Measurements from ENCODE around the gene TIAM1.

Gene TIAM1

GRCh38 chr21:31261759-31262158, 82.3 kb downstream of the TIAM1 start:
- Histone ChIP-seq H3K27me3 (replicated peaks; ENCODE audit: control insufficient read depth, insufficient read depth, low read length) (no peaks in the 10 kb centered on the region; the same call in 1 of the 2 replicates), H3K36me3 (ENCODE audit: control insufficient read depth, insufficient read depth, low read length) (no peaks in the 10 kb centered on the region), H3K4me3 (replicated peaks; ENCODE audit: low read depth, low read length) (no peak overlapping the region)
- no peak for TF ChIP-seq CTCF (IDR thresholded peaks at IDR 0.05; ENCODE audit: insufficient read depth, low read length, poor library complexity, severe bottlenecking)
- no peak for DNase-seq (ENCODE audit: extremely low read depth, insufficient read length)

- no peak for TF ChIP-seq CTCF (IDR thresholded peaks at IDR 0.05; ENCODE audit: insufficient read depth, low read length, poor library complexity, severe bottlenecking)
- H3K36me3 ChIP-seq (ENCODE audit: control insufficient read depth, insufficient read depth, low read length): no peaks in the 10 kb centered on the region
- no peak for DNase-seq (ENCODE audit: extremely low read depth, insufficient read length)
These were observed 83.3 kb downstream of the TIAM1 start for GRCh38 chr21:31260790-31261189.

DNA sequence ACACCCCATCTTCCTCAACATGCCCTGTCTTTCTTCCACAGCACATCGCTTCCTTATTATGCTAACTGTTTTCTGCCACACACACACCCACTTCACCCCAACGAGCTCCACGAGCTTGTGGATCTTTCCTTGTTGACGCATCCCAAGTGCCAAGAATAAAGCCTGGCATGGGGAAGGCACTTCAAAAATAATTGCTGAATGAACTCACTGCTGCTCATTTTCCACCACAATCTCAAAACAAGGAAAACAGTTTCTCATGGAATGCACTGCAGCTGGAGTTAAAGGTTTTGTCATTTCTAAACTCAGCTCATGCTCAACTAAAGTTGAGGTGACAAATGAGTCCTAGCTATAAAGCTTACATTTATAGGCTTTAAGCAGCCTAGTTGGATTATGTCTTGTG, 86.0 kb downstream of the TIAM1 start:
- no peak for TF ChIP-seq CTCF (IDR thresholded peaks at IDR 0.05; ENCODE audit: insufficient read depth, low read length, poor library complexity, severe bottlenecking)
- Histone ChIP-seq H3K27me3 (replicated peaks; ENCODE audit: control insufficient read depth, insufficient read depth, low read length) (no peaks in the 10 kb centered on the region; the same call in 1 of the 2 replicates), H3K36me3 (ENCODE audit: control insufficient read depth, insufficient read depth, low read length) (no peaks in the 10 kb centered on the region), H3K4me3 (replicated peaks; ENCODE audit: low read depth, low read length) (no peak overlapping the region)
- DNase-seq (ENCODE audit: extremely low read depth, insufficient read length): no peak

More at GRCh38 chr21:31260790-31261189, 83.3 kb downstream of the TIAM1 start:
- Histone ChIP-seq H3K4me3 (replicated peaks; ENCODE audit: low read depth, low read length) (no peak overlapping the region), H3K27me3 (replicated peaks; ENCODE audit: control insufficient read depth, insufficient read depth, low read length) (no peaks in the 10 kb centered on the region; the same call in 1 of the 2 replicates)

DNA sequence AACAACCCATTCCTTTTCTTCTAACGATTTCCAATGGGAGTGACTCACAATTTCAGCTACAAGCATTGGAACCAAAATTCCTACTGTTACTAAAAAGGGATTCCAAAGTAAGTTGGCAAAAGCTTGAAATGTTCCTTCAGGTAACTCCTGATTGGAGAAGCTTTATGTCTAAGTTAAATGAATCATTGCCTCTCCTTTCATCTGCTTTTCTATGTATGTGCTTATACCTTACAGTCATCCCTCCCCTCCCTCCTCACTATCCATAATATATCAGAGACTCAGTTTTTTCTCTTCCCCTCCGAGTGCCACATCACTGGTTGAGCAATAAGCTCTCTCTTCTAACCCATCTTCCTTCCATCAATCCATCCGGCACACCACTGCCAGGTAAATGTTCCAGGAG, 86.8 kb downstream of the TIAM1 start:
- H3K36me3 ChIP-seq (ENCODE audit: control insufficient read depth, insufficient read depth, low read length): no peaks in the 10 kb centered on the region
- DNase-seq (ENCODE audit: extremely low read depth, insufficient read length): no peak
- H3K27me3 ChIP-seq (replicated peaks; ENCODE audit: control insufficient read depth, insufficient read depth, low read length): no peaks in the 10 kb centered on the region; the same call in 1 of the 2 replicates
- TF ChIP-seq CTCF (IDR thresholded peaks at IDR 0.05; ENCODE audit: insufficient read depth, low read length, poor library complexity, severe bottlenecking): no peak
- H3K4me3 ChIP-seq (replicated peaks; ENCODE audit: low read depth, low read length): no peak overlapping the region

GRCh38 chr21:31255896-31256295, 88.2 kb downstream of the TIAM1 start:
- no peak for TF ChIP-seq CTCF (IDR thresholded peaks at IDR 0.05; ENCODE audit: insufficient read depth, low read length, poor library complexity, severe bottlenecking)
- no peak overlapping the region for H3K4me3 ChIP-seq (replicated peaks; ENCODE audit: low read depth, low read length)
- no peaks in the 10 kb centered on the region for H3K36me3 ChIP-seq (ENCODE audit: control insufficient read depth, insufficient read depth, low read length)
- DNase-seq (ENCODE audit: extremely low read depth, insufficient read length): no peak
- H3K27me3 ChIP-seq (replicated peaks; ENCODE audit: control insufficient read depth, insufficient read depth, low read length): no peaks in the 10 kb centered on the region

DNA sequence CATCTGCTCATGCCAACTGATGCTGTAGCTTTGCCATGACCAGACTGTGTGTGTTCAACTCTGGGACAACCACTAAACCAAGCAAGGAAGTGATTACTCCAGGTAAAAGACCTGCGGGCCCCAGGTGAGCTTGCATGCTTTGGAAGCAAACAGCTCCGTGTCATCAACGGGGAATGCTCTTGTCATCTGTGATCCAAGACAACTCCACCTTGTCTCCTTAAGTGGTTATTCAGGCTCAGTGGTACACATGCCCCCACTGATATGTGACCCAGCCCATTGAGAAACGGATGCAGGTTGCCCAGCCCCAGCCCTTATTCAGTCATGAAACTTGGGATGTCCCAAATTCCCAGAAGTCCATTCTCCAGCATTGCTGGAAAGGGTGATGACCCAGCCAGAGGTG, 89.0 kb downstream of the TIAM1 start:
- no peak for DNase-seq (ENCODE audit: extremely low read depth, insufficient read length)
- Histone ChIP-seq H3K36me3 (ENCODE audit: control insufficient read depth, insufficient read depth, low read length) (no peaks in the 10 kb centered on the region), H3K4me3 (replicated peaks; ENCODE audit: low read depth, low read length) (no peak overlapping the region), H3K27me3 (replicated peaks; ENCODE audit: control insufficient read depth, insufficient read depth, low read length) (no peaks in the 10 kb centered on the region)
- TF ChIP-seq CTCF (IDR thresholded peaks at IDR 0.05; ENCODE audit: insufficient read depth, low read length, poor library complexity, severe bottlenecking): no peak

Data from GM06990 (cell line).